Activated CD4-positive, alpha-beta T cell treated with anti-CD3 and anti-CD28 coated beads, Interleukin-2, amount 50 U/mL, for 48 hours (primary cell): ENCODE measurements around the gene RAB14.
"Not testable (repeated sequence)": the region's sequence is repeated elsewhere in the genome, so short reads cannot be mapped to it uniquely, and the experiment has no call there.

ENCODE experiments used
- DNase-seq, 2 experiments: peaks; one replicate each; pipeline ENCODE4 v3.0.0-alpha.2; 2020

The RAB14 gene

DNA sequence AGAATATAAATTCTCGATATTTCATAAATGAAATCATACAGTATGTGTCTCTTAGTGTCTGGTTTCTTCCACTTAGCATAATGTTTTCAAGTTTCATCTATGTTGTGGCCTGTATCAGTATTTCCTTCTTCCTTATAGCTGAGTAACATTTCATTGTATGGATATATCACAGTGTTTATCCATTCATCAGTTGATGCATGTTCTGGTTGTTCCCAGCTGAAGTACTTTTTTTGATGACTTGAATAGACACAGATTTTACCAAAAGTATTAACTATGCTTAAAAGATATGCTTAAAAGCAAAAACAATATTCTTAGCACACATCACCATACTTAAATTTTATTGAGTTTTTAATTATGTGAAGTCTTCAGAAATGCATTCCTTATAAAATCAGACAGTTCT is 12.7 kb downstream of the RAB14 start:
- no peak for DNase-seq

- DNase-seq = no peak
Measured at GRCh38 chr9:121187636-121188305, 13.9 kb downstream of the RAB14 start.

DNA sequence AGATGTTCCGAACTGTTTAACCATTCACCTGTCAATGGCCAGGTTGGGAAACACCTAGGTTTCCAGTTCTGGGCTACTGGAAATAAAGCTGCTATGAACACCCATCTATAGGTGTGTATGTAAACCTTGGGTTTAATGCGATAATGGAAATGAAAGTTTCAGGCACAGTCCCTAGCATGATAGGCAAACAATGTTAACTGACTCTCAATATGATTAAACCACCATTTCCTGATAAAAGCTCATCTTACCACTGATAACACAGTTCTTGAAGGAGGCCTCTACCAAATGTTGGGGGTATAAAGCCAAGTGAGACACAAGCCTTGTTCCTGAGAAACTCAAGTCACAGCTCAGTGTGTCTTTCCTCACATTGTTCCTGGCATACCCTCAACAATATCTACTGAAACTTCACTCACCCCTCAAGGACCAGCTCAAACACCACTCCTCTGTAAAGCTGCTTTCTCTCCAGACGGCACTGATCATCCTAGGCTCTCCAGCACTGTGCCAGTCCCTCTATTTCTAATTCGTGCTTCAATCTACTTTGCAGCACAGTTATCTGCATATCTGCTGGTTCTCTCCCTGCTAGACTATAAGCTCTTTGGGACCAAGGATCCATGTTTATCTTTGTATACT is 15.8 kb downstream of the RAB14 start:
- DNase-seq = no peak

DNA sequence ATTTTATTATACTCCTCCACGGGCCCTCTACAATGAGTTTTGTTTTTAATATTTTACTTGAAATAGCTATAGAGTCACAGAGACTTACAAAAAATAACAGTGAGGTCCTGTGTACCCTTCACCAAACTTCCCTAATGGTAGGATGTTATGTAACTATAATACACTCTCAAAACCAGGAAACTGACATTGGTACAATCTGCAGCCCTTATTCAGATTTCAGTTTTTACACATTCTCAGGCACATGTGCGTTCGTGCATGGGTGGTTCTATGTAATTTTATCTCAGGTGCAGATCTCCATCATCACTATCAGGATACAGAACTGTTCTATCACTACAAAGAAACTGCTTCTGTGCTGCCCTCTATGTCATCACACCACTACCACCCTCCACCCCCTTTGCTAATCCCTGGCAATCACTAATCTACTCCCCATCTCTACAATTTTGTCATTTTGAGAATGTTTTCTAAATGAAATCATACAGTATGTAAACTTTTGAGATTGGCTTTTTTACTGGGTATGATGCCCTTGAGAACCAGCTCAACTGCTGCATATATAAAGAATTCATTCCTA is 16.4 kb downstream of the RAB14 start:
- DNase-seq = no peak

GRCh38 chr9:121184463-121184862 is 17.2 kb downstream of the RAB14 start:
- no peak for DNase-seq

- no peak for DNase-seq
Measured at GRCh38 chr9:121183666-121184423, 17.8 kb downstream of the RAB14 start.

- DNase-seq = no peak
Measured at GRCh38 chr9:121182989-121183388, 18.7 kb downstream of the RAB14 start.

DNA sequence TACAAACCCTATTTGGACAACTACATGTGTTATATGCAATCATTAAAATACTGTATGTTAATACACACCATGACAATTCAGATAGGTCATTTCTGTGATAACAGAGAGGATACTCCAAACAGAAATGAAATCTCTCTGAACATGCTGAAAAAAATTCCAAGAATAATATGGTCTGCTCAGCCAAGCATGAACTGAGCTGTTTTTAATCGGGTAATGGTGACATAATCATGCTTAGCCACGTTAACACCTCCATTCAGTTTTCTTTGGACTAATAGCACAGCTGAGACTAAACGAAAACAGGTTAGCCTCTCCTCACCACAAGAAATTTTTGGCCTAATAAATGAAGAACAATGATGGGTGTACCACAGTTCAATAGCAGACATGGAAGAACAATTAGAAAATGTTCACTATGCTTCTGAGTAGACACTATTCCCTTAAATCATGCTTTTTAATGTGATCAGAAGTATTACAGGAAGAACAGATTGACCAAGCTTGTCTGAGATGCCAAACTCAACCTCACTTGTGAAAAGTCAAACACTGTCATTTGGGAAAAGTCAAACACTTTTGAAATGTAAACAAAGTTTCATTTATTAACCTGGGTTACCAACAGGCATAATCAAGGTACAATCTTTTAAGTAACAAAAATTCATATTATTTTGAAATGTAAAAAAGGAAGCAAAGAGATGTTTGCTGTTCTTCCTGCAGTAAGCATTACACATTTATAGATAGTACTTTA is 19.4 kb downstream of the RAB14 start:
- DNase-seq = no peak

DNA sequence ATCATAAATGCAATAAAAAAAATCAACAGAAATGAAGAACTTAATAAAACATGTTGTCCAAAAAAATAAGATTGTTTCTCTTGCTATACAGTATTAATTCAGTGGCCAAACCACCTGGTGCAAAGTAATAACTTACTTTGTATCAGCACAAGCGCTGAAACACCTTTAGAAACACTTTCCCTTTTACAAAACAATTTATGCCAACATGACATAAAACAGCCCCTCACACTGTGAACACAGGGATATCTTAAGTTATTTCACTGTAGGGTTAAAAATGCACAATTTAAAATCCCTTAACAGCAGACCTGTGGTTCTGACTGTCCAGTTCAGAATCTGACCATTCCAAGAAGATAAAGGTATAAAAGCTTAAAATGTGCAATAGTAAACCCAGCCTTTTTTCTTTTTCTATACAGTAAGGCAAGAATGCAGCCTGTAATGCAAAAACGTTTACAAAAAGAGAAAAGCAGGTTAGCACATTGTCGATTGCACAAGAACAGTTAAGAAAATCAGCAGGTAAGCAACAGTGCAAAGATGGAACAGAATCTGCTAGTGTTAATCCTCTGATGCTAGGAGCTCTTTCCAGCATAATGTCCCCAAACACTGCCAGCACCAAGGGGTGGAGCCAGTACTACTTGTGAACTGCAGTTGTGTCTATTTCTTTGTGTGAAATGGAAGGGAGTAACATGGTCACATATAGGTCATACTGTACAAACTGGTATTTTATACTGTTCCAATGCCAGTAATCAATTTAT is 21.6 kb downstream of the RAB14 start:
- no peak for DNase-seq

DNA sequence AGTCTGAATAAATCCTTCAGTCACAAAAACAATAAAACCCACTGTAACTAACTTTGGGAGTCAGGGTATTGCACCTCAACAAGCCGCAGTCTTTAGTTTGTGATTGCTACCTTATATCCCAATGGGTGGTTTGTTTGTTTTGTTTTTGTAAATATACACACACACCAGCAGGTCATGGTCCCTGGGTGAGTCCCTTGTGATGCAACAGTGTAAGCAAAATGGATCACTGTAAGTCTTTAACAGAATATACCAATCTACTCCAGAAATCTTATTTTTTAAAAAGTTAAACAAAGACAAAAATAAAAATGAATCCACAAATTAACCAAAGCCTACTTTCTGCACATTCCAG is 22.3 kb downstream of the RAB14 start:
- DNase-seq = not testable (repeated sequence)

DNA sequence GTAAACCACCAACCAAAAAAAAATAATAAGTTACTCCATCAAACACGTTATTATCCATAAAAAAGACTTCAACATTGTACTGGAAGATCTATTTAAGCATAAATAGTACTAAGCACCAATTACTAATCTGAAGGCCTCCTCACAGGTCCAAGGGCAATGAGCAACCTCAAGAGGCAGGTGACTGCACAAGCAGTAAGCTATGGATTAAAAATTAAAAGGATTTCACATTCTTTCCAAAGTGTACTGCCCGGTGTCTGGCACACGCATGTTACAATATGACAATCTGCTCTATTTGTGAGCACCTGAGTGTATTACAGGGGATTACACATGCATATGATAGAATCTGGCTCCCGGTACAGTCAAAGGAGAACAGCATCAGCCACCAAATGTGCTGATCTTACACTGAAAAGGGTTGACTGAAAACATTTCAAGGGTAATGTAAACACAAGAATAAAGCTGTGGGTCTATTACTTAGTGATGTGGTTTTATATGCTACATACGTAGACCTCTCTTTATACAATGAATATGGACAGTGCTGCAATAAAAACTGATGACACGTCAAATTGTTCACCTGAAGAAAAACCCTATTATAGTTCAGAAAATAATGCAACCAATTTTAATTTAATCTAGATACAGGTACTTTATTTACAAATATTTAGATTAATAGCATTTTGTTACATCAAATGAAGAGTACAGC is 22.8 kb downstream of the RAB14 start:
- no peak for DNase-seq

- no peak for DNase-seq
Measured at GRCh38 chr9:121173501-121173900, 28.2 kb downstream of the RAB14 start.

DNA sequence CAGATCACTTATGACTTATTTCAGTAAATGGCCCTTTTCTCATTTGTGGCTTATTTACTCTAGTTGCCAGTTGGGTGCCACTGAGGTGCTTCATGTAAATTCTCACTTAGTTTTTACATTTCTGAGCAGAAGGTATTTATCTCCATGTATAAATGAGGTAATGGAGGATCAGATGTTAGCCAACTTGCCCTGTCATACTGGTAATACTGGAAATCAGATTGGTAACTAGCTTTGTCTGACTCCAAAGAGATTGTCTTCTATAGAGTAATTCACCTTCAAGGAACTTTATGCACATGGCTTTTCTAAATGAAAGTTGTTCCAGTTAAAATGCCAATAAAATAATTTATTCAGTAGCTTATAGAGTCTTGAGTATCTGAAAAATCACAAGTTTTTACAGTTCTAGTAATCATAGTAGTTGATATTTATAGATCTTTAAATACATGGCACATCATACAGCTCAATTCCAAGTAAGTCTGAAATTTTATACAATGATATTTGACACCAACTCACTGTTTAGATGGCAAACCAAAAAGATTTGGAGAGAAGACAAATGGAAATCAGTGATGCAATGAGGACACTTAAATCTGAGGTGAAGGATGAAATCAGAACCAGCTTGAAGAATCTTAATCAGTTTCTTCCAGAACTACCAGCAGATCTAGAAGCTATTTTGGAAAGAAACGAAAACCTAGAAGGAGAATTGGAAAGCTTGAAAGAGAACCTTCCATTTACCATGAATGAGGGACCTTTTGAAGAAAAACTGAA is 28.8 kb downstream of the RAB14 start:
- no peak for DNase-seq

DNA sequence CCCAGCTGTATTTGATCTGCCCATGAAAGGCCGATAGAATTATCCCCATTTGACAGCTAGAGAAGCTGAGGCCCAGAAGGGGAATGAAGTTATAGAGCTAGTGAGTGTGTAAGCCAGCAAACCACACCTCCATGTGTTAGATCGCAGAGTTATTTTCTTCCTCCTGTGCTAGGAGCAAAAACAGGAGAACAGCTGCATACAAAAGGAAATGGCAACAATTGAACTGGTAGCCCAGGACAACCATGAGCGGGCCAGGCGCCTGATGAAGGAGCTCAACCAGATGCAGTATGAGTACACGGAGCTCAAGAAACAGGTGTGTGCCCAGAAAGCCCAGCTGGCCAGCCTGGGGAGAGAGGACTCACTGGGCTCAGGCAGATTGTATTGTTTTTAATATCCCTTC is 30.4 kb downstream of the RAB14 start:
- no peak for DNase-seq

DNA sequence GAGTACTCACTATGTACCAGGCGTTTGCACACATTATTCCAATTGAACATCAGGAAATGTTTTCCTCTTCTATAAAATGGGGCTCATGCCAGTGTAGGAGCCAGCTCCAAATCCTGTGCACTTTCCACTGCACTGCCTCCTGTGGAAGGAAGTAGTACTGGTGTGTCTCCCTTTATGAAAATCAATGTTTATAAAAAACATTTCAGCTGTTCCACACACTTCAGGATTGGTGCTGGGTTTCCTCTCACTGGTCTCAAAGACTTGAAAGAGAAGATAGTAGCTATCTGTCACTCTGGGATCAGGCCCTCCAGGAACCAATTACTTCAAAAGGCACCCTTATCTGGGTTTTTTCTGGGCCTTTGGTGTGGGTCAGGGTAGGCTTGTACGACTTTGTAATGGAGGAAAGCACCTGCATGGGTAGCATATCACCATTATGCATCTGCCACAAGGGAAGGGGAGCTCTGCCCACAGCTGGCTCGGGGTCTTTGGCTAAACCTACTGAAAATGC is 32.5 kb downstream of the RAB14 start:
- no peak for DNase-seq

DNA sequence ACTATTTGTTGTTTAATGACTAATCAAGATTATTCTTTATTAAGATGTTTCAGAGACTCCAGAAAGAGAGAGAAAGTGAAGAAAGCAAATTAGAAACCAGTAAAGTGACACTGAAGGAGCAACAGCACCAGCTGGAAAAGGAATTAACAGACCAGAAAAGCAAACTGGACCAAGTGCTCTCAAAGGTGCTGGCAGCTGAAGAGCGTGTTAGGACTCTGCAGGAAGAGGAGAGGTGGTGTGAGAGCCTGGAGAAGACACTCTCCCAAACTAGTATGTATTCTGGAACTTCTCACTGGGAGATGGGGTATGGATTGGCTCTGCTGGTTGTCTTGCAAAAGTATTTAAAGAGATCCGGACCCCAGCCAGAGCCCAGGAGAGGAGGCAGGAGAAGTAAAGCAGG is 33.6 kb downstream of the RAB14 start:
- no peak for DNase-seq

DNA sequence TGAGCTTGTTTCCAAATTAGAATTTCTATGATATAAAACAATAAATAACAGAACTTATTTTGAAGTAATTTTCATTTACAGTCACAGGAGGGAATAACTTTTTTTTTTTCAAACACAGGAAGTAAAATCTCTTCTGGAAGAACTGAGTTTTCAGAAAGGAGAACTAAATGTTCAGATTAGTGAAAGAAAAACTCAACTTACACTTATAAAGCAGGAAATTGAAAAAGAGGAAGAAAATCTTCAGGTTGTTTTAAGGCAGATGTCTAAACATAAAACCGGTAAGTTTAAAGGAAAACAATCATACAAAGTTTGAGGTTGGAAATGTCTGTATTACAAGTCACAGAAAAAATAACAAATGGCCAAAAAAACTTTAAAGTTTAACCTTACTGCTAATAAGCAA is 41.6 kb downstream of the RAB14 start:
- DNase-seq = no peak

DNA sequence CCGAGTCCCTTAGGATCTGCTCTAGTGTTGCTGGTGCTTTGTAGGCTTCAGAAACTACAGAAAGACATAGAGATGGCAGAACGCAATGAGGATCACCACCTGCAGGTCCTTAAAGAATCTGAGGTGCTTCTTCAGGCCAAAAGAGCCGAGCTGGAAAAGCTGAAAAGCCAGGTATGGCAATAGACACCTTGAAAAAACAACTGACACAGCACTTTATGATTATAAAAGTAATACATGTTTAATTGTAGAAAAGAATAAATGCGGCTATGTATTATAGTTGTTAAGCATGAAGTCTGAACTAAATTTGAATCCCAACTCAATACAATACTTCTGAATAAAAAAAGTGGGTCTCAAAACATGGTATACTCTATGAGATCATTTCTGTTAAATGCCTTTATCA is 43.7 kb downstream of the RAB14 start:
- DNase-seq = no peak

GRCh38 chr9:121156263-121156731 is 45.4 kb downstream of the RAB14 start:
- DNase-seq = no peak

- DNase-seq = no peak
Measured at GRCh38 chr9:121154782-121155181, 46.9 kb downstream of the RAB14 start.

- DNase-seq = no peak
Measured at GRCh38 chr9:121153642-121154041, 48.0 kb downstream of the RAB14 start.
